ENCODE results near the gene PDE11A. TPM values are rescaled to one million over a fixed set of nuclear protein-coding genes. Genes with fewer than 3 reads are reported as not detected.

The PDE11A gene
- total and polyA plus RNA-seq, 4 donors, result 1.0 to 5.9 (median 1.7) TPM

DNA sequence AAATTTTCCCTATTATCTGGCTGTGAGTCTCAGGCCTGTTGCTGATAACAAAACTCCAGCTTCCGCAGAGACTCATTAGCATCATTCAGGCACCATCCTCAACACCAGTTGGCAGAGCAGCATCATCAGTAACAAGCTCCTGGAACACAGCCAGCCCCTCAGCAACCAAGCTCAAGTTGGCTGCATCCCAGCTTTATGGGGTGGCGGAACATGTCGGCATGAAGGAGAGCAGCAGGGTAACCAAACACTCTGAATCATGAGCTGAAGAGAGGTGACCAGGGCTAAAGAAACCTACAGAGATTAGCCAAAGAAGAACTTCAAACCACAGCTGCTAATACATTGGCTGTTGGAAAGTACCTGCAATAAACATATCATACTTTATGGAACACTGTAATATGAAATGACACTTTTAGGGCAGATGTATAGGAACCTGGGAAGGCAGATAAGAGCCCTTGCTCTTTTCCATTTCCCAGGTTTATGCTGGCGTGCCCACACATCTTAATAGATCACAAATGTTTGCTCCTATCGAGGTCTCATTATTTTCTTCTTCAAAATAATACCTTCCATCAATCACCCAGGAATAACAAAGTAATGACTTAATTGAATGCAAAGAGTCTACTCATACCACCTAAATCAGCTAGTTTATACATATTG is 63.8 kb downstream of the PDE11A start:
- Histone ChIP-seq H3K36me3 (ENCODE audit: control insufficient read depth in 4 of 4, insufficient read depth in 3 of 4, low read depth in 1 of 4, low read length in 3 of 4) (no peaks in the 10 kb centered on the region), H3K9me3 (ENCODE audit: control insufficient read depth in 4 of 4, low read length in 3 of 4) (no peaks in the 10 kb centered on the region), H3K9ac (ENCODE audit: low read depth in 1 of 2, low read length in 2 of 2) (no peak overlapping the region), H3K27me3 (ENCODE audit: control insufficient read depth in 4 of 4, insufficient read depth in 4 of 4, low read length in 3 of 4) (no peaks in the 10 kb centered on the region), H3K4me3 (ENCODE audit: low read depth in 1 of 3, low read length in 3 of 3) (no peak overlapping the region), H3K27ac (ENCODE audit: low read depth in 1 of 2, low read length in 2 of 2) (no peak overlapping the region), H3K4me1 (ENCODE audit: control insufficient read depth in 4 of 4, insufficient read depth in 4 of 4, low read length in 3 of 4) (no peaks in the 10 kb centered on the region)
- DNase-seq (ENCODE audit: low spot score), result no peak
- WGBS, result 75% methylated on average over 5 of the region's 5 CpGs
- TF ChIP-seq RAD21 (IDR thresholded peaks at IDR 0.05), result no peak
- TF ChIP-seq, protein P1, sequence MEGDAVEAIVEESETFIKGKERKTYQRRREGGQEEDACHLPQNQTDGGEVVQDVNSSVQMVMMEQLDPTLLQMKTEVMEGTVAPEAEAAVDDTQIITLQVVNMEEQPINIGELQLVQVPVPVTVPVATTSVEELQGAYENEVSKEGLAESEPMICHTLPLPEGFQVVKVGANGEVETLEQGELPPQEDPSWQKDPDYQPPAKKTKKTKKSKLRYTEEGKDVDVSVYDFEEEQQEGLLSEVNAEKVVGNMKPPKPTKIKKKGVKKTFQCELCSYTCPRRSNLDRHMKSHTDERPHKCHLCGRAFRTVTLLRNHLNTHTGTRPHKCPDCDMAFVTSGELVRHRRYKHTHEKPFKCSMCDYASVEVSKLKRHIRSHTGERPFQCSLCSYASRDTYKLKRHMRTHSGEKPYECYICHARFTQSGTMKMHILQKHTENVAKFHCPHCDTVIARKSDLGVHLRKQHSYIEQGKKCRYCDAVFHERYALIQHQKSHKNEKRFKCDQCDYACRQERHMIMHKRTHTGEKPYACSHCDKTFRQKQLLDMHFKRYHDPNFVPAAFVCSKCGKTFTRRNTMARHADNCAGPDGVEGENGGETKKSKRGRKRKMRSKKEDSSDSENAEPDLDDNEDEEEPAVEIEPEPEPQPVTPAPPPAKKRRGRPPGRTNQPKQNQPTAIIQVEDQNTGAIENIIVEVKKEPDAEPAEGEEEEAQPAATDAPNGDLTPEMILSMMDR (IDR thresholded peaks at IDR 0.05; ENCODE audit: low read depth, low read length, missing input control), result no peak
- TF ChIP-seq, protein P2, sequence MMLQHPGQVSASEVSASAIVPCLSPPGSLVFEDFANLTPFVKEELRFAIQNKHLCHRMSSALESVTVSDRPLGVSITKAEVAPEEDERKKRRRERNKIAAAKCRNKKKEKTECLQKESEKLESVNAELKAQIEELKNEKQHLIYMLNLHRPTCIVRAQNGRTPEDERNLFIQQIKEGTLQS (IDR thresholded peaks at IDR 0.05), result no peak
- TF ChIP-seq NR2F2 (IDR thresholded peaks at IDR 0.05), result no peak
- no peak for TF ChIP-seq SP1 (IDR thresholded peaks at IDR 0.05)
- no peak for TF ChIP-seq TAF1 (conservative IDR thresholded peaks at IDR 0.05)
- TF ChIP-seq YY1 (IDR thresholded peaks at IDR 0.05), result no peak
- TF ChIP-seq, protein P3, sequence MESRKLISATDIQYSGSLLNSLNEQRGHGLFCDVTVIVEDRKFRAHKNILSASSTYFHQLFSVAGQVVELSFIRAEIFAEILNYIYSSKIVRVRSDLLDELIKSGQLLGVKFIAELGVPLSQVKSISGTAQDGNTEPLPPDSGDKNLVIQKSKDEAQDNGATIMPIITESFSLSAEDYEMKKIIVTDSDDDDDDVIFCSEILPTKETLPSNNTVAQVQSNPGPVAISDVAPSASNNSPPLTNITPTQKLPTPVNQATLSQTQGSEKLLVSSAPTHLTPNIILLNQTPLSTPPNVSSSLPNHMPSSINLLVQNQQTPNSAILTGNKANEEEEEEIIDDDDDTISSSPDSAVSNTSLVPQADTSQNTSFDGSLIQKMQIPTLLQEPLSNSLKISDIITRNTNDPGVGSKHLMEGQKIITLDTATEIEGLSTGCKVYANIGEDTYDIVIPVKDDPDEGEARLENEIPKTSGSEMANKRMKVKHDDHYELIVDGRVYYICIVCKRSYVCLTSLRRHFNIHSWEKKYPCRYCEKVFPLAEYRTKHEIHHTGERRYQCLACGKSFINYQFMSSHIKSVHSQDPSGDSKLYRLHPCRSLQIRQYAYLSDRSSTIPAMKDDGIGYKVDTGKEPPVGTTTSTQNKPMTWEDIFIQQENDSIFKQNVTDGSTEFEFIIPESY (IDR thresholded peaks at IDR 0.05), result no peak
- no peak for TF ChIP-seq GABPA (IDR thresholded peaks at IDR 0.05 in 1 of 2, conservative IDR thresholded peaks at IDR 0.05 in 1 of 2)
- no peak for TF ChIP-seq FOXA2 (IDR thresholded peaks at IDR 0.05)
- TF ChIP-seq, protein P4, sequence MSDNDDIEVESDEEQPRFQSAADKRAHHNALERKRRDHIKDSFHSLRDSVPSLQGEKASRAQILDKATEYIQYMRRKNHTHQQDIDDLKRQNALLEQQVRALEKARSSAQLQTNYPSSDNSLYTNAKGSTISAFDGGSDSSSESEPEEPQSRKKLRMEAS (IDR thresholded peaks at IDR 0.05), result no peak
- TF ChIP-seq HNF4A (conservative IDR thresholded peaks at IDR 0.05), result no peak
- no peak for TF ChIP-seq FOXA1 (IDR thresholded peaks at IDR 0.05)
- no peak for TF ChIP-seq HNF4G (IDR thresholded peaks at IDR 0.05)
- TF ChIP-seq RXRA (IDR thresholded peaks at IDR 0.05), result no peak
- no peak for TF ChIP-seq EGR1 (IDR thresholded peaks at IDR 0.05; ENCODE audit: low read depth in 2 of 2)
- TF ChIP-seq, protein P5, sequence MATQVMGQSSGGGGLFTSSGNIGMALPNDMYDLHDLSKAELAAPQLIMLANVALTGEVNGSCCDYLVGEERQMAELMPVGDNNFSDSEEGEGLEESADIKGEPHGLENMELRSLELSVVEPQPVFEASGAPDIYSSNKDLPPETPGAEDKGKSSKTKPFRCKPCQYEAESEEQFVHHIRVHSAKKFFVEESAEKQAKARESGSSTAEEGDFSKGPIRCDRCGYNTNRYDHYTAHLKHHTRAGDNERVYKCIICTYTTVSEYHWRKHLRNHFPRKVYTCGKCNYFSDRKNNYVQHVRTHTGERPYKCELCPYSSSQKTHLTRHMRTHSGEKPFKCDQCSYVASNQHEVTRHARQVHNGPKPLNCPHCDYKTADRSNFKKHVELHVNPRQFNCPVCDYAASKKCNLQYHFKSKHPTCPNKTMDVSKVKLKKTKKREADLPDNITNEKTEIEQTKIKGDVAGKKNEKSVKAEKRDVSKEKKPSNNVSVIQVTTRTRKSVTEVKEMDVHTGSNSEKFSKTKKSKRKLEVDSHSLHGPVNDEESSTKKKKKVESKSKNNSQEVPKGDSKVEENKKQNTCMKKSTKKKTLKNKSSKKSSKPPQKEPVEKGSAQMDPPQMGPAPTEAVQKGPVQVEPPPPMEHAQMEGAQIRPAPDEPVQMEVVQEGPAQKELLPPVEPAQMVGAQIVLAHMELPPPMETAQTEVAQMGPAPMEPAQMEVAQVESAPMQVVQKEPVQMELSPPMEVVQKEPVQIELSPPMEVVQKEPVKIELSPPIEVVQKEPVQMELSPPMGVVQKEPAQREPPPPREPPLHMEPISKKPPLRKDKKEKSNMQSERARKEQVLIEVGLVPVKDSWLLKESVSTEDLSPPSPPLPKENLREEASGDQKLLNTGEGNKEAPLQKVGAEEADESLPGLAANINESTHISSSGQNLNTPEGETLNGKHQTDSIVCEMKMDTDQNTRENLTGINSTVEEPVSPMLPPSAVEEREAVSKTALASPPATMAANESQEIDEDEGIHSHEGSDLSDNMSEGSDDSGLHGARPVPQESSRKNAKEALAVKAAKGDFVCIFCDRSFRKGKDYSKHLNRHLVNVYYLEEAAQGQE (IDR thresholded peaks at IDR 0.05), result no peak
- no peak for TF ChIP-seq JUND (IDR thresholded peaks at IDR 0.05)
